ENCODE measurements around the gene MVD. TPM values are rescaled to one million over a fixed set of nuclear protein-coding genes. Genes with fewer than 3 reads are reported as not detected.
A peak's percentile ranks its signal among the peaks of the same experiment; 100 is the strongest.

The MVD gene
- total and polyA plus RNA-seq, 4 donors, result 21.7 to 99.2 (median 74.7) TPM

- DNase-seq (ENCODE audit: low spot score), result no peak
- Histone ChIP-seq H3K4me3 (ENCODE audit: low read depth in 1 of 3, low read length in 3 of 3) (peak overlapping the region; percentile 77 to 90 (median 83)), H3K9ac (ENCODE audit: low read depth in 1 of 2, low read length in 2 of 2) (peak overlapping the region; percentile 81 to 95), H3K9me3 (ENCODE audit: control insufficient read depth in 4 of 4, low read length in 3 of 4) (no peaks in the 10 kb centered on the region), H3K36me3 (ENCODE audit: control insufficient read depth in 4 of 4, insufficient read depth in 3 of 4, low read depth in 1 of 4, low read length in 3 of 4) (peaks cover 0 to under 1% (median 0%) of the 10 kb centered on the region in 4 donors), H3K4me1 (ENCODE audit: control insufficient read depth in 4 of 4, insufficient read depth in 4 of 4, low read length in 3 of 4) (peaks cover 6 to 31% (median 25%) of the 10 kb centered on the region in 4 donors), H3K27ac (ENCODE audit: low read depth in 1 of 2, low read length in 2 of 2) (peak overlapping the region in 1 of 2 donors; percentile 65), H3K27me3 (ENCODE audit: control insufficient read depth in 4 of 4, insufficient read depth in 4 of 4, low read length in 3 of 4) (no peaks in the 10 kb centered on the region)
- TF ChIP-seq YY1 (IDR thresholded peaks at IDR 0.05) (no peak), FOXA2 (IDR thresholded peaks at IDR 0.05) (no peak), ZBTB33 (IDR thresholded peaks at IDR 0.05) (no peak)
- 49% methylated on average over 17 of the region's 17 CpGs for WGBS
Observed at GRCh38 chr16:88706965-88707826, 44.3 kb upstream of the MVD start.

GRCh38 chr16:88706229-88706964 lies 43.5 kb upstream of the MVD start, which contains the start of the genes CTU2 and RNF166:
CTU2 (plus strand) TSS chr16:88706503; CDS start chr16:88706531, 28 bp downstream.
RNF166 (minus strand) TSS chr16:88706408; CDS start chr16:88706325, 83 bp downstream.
- Histone ChIP-seq H3K4me3 (ENCODE audit: low read depth in 1 of 3, low read length in 3 of 3) (peak within 1 kb of the TSS; percentile 77 to 90 (median 83)), H3K27ac (ENCODE audit: low read depth in 1 of 2, low read length in 2 of 2) (peak within 1 kb of the TSS; percentile 81 to 84), H3K36me3 (ENCODE audit: control insufficient read depth in 4 of 4, insufficient read depth in 3 of 4, low read depth in 1 of 4, low read length in 3 of 4) (no peaks in the 10 kb centered on the region), H3K4me1 (ENCODE audit: control insufficient read depth in 4 of 4, insufficient read depth in 4 of 4, low read length in 3 of 4) (peaks cover 6 to 37% (median 25%) of the 10 kb centered on the region in 4 donors), H3K9ac (ENCODE audit: low read depth in 1 of 2, low read length in 2 of 2) (peak within 1 kb of the TSS; percentile 83 to 95), H3K27me3 (ENCODE audit: control insufficient read depth in 4 of 4, insufficient read depth in 4 of 4, low read length in 3 of 4) (no peaks in the 10 kb centered on the region), H3K9me3 (ENCODE audit: control insufficient read depth in 4 of 4, low read length in 3 of 4) (no peaks in the 10 kb centered on the region)
- TF ChIP-seq JUND (IDR thresholded peaks at IDR 0.05) (no peak), TAF1 (conservative IDR thresholded peaks at IDR 0.05) (no peak), GABPA (IDR thresholded peaks at IDR 0.05 in 1 of 2, conservative IDR thresholded peaks at IDR 0.05 in 1 of 2) (peak in 1 of 2 donors; percentile 23), SP1 (IDR thresholded peaks at IDR 0.05) (no peak), YY1 (IDR thresholded peaks at IDR 0.05) (no peak), FOXA1 (IDR thresholded peaks at IDR 0.05) (no peak)
- peak; percentile 94 for DNase-seq (ENCODE audit: low spot score)
- under 1% methylated on average over 86 of the region's 86 CpGs for WGBS

- H3K27ac ChIP-seq (ENCODE audit: low read depth in 1 of 2, low read length in 2 of 2), result peak overlapping the region; percentile 81 to 84
- no peak for DNase-seq (ENCODE audit: low spot score)
- TF ChIP-seq REST (IDR thresholded peaks at IDR 0.05), result no peak
- TF ChIP-seq YY1 (IDR thresholded peaks at IDR 0.05), result no peak
- TF ChIP-seq ATF3 (IDR thresholded peaks at IDR 0.05), result no peak
- TF ChIP-seq CTCF (IDR thresholded peaks at IDR 0.05; ENCODE audit: low read depth, low read length, missing input control), result no peak
- TF ChIP-seq MAX (IDR thresholded peaks at IDR 0.05), result no peak
- TF ChIP-seq TAF1 (conservative IDR thresholded peaks at IDR 0.05), result no peak
- TF ChIP-seq EGR1 (IDR thresholded peaks at IDR 0.05; ENCODE audit: low read depth in 2 of 2), result no peak
- TF ChIP-seq GABPA (IDR thresholded peaks at IDR 0.05 in 1 of 2, conservative IDR thresholded peaks at IDR 0.05 in 1 of 2), result no peak
- no peak for TF ChIP-seq FOXA2 (IDR thresholded peaks at IDR 0.05)
- no peak for TF ChIP-seq RXRA (IDR thresholded peaks at IDR 0.05)
- H3K4me1 ChIP-seq (ENCODE audit: control insufficient read depth in 4 of 4, insufficient read depth in 4 of 4, low read length in 3 of 4), result peaks cover 6 to 40% (median 25%) of the 10 kb centered on the region in 4 donors
- peak overlapping the region; percentile 77 to 90 (median 83) for H3K4me3 ChIP-seq (ENCODE audit: low read depth in 1 of 3, low read length in 3 of 3)
- no peaks in the 10 kb centered on the region for H3K36me3 ChIP-seq (ENCODE audit: control insufficient read depth in 4 of 4, insufficient read depth in 3 of 4, low read depth in 1 of 4, low read length in 3 of 4)
- H3K9me3 ChIP-seq (ENCODE audit: control insufficient read depth in 4 of 4, low read length in 3 of 4), result no peaks in the 10 kb centered on the region
- no peaks in the 10 kb centered on the region for H3K27me3 ChIP-seq (ENCODE audit: control insufficient read depth in 4 of 4, insufficient read depth in 4 of 4, low read length in 3 of 4)
- under 1% methylated on average over 57 of the region's 57 CpGs for WGBS
- H3K9ac ChIP-seq (ENCODE audit: low read depth in 1 of 2, low read length in 2 of 2), result peak overlapping the region; percentile 80 to 83
Observed at GRCh38 chr16:88705801-88706228, 42.9 kb upstream of the MVD start.

All from liver (tissue), 9 donors.